Activated CD8-positive, alpha-beta memory T cell treated with anti-CD3 and anti-CD28 coated beads for 1 hour (primary cell): ENCODE results near the gene LYRM4.

ENCODE experiments used
- DNase-seq, 2 donors: peaks; one replicate each; pipeline ENCODE4 v3.0.0-alpha.2; 2020; ENCODE audit warnings: low read depth in 1 of 2; ENCODE audit errors: extremely low read depth in 1 of 2

Gene LYRM4

DNA sequence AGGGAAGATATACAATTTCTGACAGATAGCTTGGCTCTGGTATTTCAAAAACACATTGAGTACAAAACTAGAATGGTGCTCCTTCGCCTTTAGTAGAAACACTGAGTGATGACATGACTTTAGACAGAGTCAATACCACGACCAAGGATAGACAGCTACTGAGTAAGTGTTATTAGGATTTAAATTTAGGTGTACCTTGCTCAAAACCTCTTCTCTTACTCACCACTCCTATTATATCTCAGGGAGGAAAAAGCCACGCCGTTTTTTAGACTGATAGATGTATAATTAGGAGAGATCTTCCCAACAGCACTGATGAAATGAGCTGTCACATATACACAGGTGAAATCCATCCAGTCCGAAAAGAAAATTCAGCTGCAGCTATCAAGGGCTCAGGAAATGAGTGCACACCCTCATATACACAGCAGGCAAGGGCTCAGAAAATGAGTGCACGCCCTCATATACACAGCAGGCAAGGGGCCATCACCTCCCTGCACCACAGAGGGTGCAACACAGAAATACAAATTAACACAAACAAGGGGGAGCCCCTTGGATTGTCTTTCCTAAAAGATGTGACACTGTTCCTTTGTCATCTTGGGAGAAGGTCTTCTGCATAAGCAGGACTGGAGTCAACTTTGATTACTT is 53.7 kb downstream of the LYRM4 start:
- DNase-seq: no peak

- no peak for DNase-seq
Measured at GRCh38 chr6:5205877-5206850, 54.6 kb downstream of the LYRM4 start.

GRCh38 chr6:5205035-5205507 is 55.7 kb downstream of the LYRM4 start:
- no peak for DNase-seq

GRCh38 chr6:5204376-5204775 is 56.4 kb downstream of the LYRM4 start:
- no peak for DNase-seq

GRCh38 chr6:5203546-5203945 is 57.2 kb downstream of the LYRM4 start:
- DNase-seq: no peak

DNA sequence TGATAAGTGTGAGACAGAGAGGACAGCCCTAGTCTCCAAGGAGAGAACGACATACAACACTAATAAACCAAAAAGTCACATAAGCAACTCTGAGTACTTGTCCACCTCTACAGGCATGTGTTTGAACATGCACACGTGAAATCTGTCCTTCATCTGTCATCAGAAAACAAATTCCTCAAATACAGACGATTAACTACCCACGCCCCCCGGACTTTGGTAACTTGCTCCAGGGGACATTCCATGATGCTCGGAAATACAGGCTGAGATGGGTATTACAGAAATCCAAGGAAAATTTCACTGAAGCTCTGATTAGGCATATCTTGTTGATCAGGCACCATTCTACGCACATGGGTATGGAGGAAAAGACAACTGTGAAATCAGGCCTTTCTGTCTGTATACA is 57.8 kb downstream of the LYRM4 start:
- no peak for DNase-seq

- no peak for DNase-seq
Measured at GRCh38 chr6:5202206-5202605, 58.5 kb downstream of the LYRM4 start.

DNA sequence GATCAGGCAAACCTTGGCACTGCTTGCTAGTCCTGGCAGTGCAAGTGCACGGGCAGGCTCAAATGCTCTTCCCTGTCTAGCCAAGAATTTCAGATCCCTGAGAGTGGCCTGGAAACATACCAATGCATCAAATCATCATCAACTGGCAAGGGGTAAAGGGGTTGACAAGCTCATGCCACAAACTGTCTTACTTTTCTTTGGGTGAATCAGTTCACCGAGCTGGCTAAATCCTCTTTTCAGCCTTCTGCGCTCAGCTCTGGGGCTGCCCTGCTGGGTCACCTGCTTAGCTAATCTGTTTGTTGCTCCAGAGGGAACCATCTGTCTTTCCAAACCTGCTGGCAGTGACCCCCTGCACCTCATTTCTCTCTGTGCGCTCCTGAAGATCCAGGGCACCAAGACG is 59.5 kb downstream of the LYRM4 start:
- DNase-seq: no peak

DNA sequence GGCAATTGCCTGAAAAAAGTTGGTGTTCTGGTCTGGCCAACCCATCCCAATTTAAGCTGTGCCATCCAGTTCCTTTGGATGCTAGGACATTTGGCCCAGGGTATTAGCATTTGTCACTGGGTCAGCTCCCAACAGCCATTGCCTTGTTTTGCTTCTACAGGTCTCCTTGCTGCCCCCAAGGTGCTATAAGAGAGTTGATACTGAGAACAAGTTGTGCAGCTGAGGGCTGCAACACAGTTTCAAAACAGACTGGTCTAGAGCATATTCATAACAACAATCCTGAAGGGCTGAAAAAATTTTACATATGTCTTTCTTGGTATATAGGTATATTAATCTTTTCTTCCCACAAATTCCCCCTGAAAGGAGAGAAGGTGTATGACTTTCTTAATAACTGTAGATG is 61.0 kb downstream of the LYRM4 start:
- no peak for DNase-seq

- no peak for DNase-seq
Measured at GRCh38 chr6:5199283-5199682, 61.5 kb downstream of the LYRM4 start.

DNA sequence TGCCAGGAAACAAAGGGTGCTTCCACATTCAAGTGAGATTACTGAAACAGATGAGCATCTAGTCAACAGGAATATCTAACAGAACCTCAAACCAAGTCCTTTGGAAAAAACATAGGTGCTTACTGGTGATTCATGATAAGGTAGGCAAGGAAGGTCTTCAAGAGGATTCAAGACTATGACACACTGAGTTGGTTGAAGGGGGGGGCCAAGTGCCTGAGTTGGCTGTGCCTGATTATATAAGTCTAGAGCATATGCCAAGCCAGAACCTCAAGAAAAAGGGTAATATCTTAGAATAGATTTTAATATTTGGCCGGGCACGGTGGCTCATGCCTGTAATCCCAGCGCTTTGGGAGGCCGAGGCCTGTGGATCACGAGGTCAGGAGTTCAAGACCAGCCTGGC is 63.7 kb downstream of the LYRM4 start:
- DNase-seq: no peak

- DNase-seq: no peak
Measured at GRCh38 chr6:5192135-5192794, 68.5 kb downstream of the LYRM4 start.

DNA sequence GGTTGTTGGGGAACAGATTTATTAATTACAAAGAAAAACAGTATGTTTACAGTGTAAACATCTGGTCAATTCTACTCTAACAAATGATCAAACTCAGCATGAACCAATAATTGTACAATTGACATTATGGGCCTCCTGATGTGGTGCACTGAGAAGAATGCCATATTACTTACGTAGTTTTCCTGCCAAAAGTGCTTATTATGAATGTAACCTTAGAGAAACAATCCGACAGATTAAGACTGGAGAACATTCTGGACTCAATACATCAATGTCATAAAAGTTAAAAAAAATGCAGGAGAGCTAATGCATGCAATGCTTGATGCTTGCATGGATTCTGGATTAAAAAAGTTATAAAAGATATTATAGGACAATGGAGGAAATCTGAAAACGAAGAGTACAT is 69.0 kb downstream of the LYRM4 start:
- DNase-seq: no peak

DNA sequence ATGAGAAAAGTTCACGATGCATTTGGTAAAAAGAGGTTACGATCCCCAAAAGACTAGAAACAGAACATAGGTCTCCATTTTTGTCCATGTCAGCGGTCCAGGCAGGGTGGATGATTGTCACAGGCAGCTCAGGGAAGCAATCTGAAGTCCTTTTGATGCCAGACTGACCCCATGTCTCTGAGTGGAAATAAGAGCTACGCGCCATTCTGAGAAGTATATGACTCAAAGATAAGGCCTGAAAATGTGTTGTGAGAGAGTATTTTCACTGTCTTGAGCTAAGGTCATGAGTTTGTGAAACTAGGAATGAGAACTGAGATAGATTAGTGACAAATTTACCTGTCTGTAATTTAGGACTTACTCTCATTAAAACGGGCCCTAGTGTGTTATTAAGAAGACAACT is 69.5 kb downstream of the LYRM4 start:
- no peak for DNase-seq

DNA sequence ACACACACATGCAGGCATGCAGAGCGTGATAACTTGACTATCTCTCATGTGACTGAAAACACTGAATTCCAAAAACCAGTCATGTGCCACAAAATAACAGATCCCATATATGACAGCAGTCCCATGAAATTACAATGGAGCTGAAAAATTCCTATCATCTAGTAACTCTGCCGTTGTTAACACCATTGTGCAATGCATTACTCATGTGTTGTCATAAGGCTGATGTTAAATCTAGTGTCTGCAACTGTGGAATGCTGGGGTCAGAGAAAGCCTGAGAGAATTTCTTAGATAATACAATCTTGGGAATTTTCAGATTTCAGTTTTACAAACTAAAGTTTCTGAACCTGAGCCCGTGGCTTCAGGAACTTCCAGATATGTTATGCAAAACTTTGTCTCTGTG is 70.2 kb downstream of the LYRM4 start:
- DNase-seq: no peak

GRCh38 chr6:5188646-5189045 is 72.1 kb downstream of the LYRM4 start:
- DNase-seq: no peak

DNA sequence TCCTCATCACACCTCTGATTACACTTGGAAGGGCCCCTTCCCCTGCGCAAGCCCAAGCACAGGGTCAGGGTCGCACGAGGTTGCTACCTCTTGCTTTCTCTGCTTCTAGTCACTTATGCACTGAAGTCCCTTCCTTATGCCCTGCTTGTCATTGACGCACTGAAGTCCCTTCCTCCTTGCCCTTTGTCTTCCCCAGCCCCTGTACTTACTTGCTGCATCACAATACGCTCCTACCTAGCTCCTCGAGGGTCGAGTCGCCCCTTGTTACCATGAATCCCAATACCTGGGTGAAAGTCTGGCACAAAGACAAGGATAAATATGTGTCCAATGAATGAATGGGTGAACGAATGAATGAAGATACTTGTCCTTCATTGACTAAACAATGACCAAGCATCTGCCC is 75.9 kb downstream of the LYRM4 start:
- DNase-seq: no peak

GRCh38 chr6:5184218-5184617 is 76.5 kb downstream of the LYRM4 start:
- DNase-seq: no peak

GRCh38 chr6:5181510-5182317 is 79.0 kb downstream of the LYRM4 start:
- no peak for DNase-seq

- DNase-seq: no peak
Measured at GRCh38 chr6:5180636-5181035, 80.1 kb downstream of the LYRM4 start.

DNA sequence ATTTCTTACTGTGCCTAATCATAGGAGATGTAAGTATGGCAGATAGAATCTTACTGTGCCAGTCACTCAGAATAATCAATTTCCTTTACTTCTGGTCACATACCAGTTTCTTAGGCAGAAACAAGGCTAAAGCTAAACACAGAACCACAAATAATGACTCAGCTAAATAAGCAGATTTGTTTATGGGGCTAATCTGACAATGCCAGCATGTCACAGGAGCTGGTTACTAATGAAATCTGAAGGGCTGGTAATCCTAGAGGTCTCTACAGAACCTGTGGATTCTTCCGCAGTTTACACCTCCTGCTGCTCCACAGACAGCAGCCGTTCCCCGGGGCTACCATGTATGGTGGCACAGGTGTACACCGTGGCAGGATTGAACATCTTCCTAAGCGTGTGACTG is 80.8 kb downstream of the LYRM4 start:
- DNase-seq: no peak
